ENCODE results near the gene NACAD. TPM values are rescaled to one million over a fixed set of nuclear protein-coding genes. Genes with fewer than 3 reads are reported as not detected.

The NACAD gene
- total and polyA plus RNA-seq, 9 donors = 2.3 to 7.9 (median 5.1) TPM

GRCh38 chr7:45065031-45065995 is 23.5 kb downstream of the NACAD start:
- Histone ChIP-seq H3K36me3 (ENCODE audit: control insufficient read depth, insufficient read depth, low read length) (peaks cover 60% of the 10 kb centered on the region), H3K27ac (ENCODE audit: low read length) (no peak overlapping the region), H3K27me3 (ENCODE audit: control insufficient read depth, insufficient read depth, low read length) (no peaks in the 10 kb centered on the region), H3K4me3 (ENCODE audit: low read length) (no peak overlapping the region), H3K4me1 (ENCODE audit: control insufficient read depth, insufficient read depth, low read length) (no peaks in the 10 kb centered on the region), H3K9me3 (replicated peaks; ENCODE audit: control insufficient read depth, low read depth, low read length) (no peaks in the 10 kb centered on the region)
- WGBS (ENCODE audit: insufficient coverage) = 90% methylated on average over 2 of the region's 12 CpGs
- DNase-seq = no peak

GRCh38 chr7:45064047-45064725 is 24.6 kb downstream of the NACAD start:
- Histone ChIP-seq H3K36me3 (ENCODE audit: control insufficient read depth, insufficient read depth, low read length) (peaks cover 49% of the 10 kb centered on the region), H3K27ac (ENCODE audit: low read length) (no peak overlapping the region), H3K4me1 (ENCODE audit: control insufficient read depth, insufficient read depth, low read length) (no peaks in the 10 kb centered on the region), H3K27me3 (ENCODE audit: control insufficient read depth, insufficient read depth, low read length) (no peaks in the 10 kb centered on the region), H3K4me3 (ENCODE audit: low read length) (no peak overlapping the region), H3K9me3 (replicated peaks; ENCODE audit: control insufficient read depth, low read depth, low read length) (no peaks in the 10 kb centered on the region)
- 96% methylated on average over 14 of the region's 16 CpGs for WGBS (ENCODE audit: insufficient coverage)
- no peak for DNase-seq

GRCh38 chr7:45061806-45062425 is 26.9 kb downstream of the NACAD start:
- Histone ChIP-seq H3K36me3 (ENCODE audit: control insufficient read depth, insufficient read depth, low read length) (peaks cover 33% of the 10 kb centered on the region), H3K4me3 (ENCODE audit: low read length) (no peak overlapping the region), H3K4me1 (ENCODE audit: control insufficient read depth, insufficient read depth, low read length) (no peaks in the 10 kb centered on the region), H3K9me3 (replicated peaks; ENCODE audit: control insufficient read depth, low read depth, low read length) (no peaks in the 10 kb centered on the region), H3K27me3 (ENCODE audit: control insufficient read depth, insufficient read depth, low read length) (no peaks in the 10 kb centered on the region), H3K27ac (ENCODE audit: low read length) (no peak overlapping the region)
- WGBS (ENCODE audit: insufficient coverage) = no CpG with 5 or more reads among the region's 1 CpG
- DNase-seq = no peak

GRCh38 chr7:45061352-45061751 is 27.4 kb downstream of the NACAD start:
- Histone ChIP-seq H3K27me3 (ENCODE audit: control insufficient read depth, insufficient read depth, low read length) (no peaks in the 10 kb centered on the region), H3K27ac (ENCODE audit: low read length) (no peak overlapping the region), H3K4me1 (ENCODE audit: control insufficient read depth, insufficient read depth, low read length) (no peaks in the 10 kb centered on the region), H3K36me3 (ENCODE audit: control insufficient read depth, insufficient read depth, low read length) (peaks cover 31% of the 10 kb centered on the region), H3K9me3 (replicated peaks; ENCODE audit: control insufficient read depth, low read depth, low read length) (no peaks in the 10 kb centered on the region), H3K4me3 (ENCODE audit: low read length) (no peak overlapping the region)
- WGBS (ENCODE audit: insufficient coverage) = no CpG with 5 or more reads among the region's 2 CpGs
- no peak for DNase-seq

- Histone ChIP-seq H3K4me3 (ENCODE audit: low read length) (no peak overlapping the region), H3K9me3 (replicated peaks; ENCODE audit: control insufficient read depth, low read depth, low read length) (no peaks in the 10 kb centered on the region), H3K27me3 (ENCODE audit: control insufficient read depth, insufficient read depth, low read length) (no peaks in the 10 kb centered on the region), H3K36me3 (ENCODE audit: control insufficient read depth, insufficient read depth, low read length) (peaks cover 22% of the 10 kb centered on the region), H3K27ac (ENCODE audit: low read length) (no peak overlapping the region), H3K4me1 (ENCODE audit: control insufficient read depth, insufficient read depth, low read length) (no peaks in the 10 kb centered on the region)
- no peak for DNase-seq
- WGBS (ENCODE audit: insufficient coverage) = no CpG with 5 or more reads among the region's 3 CpGs
Observed at GRCh38 chr7:45060295-45060694, 28.5 kb downstream of the NACAD start.

GRCh38 chr7:45057878-45058277 is 30.9 kb downstream of the NACAD start:
- Histone ChIP-seq H3K4me1 (ENCODE audit: control insufficient read depth, insufficient read depth, low read length) (no peaks in the 10 kb centered on the region), H3K4me3 (ENCODE audit: low read length) (no peak overlapping the region), H3K27ac (ENCODE audit: low read length) (no peak overlapping the region), H3K36me3 (ENCODE audit: control insufficient read depth, insufficient read depth, low read length) (peaks cover 8% of the 10 kb centered on the region), H3K27me3 (ENCODE audit: control insufficient read depth, insufficient read depth, low read length) (no peaks in the 10 kb centered on the region), H3K9me3 (replicated peaks; ENCODE audit: control insufficient read depth, low read depth, low read length) (no peaks in the 10 kb centered on the region)
- DNase-seq = no peak
- WGBS (ENCODE audit: insufficient coverage) = 84% methylated on average over 5 of the region's 5 CpGs

- H3K4me3 ChIP-seq (ENCODE audit: low read length) = no peak overlapping the region
- H3K27me3 ChIP-seq (ENCODE audit: control insufficient read depth, insufficient read depth, low read length) = no peaks in the 10 kb centered on the region
- no peaks in the 10 kb centered on the region for H3K9me3 ChIP-seq (replicated peaks; ENCODE audit: control insufficient read depth, low read depth, low read length)
- H3K36me3 ChIP-seq (ENCODE audit: control insufficient read depth, insufficient read depth, low read length) = peaks cover 10% of the 10 kb centered on the region
- H3K27ac ChIP-seq (ENCODE audit: low read length) = no peak overlapping the region
- WGBS (ENCODE audit: insufficient coverage) = no CpG with 5 or more reads among the region's 5 CpGs
- DNase-seq = no peak
- peaks cover 4% of the 10 kb centered on the region for H3K4me1 ChIP-seq (ENCODE audit: control insufficient read depth, insufficient read depth, low read length)
Observed at GRCh38 chr7:45055594-45056219, 33.1 kb downstream of the NACAD start.

GRCh38 chr7:45055016-45055415 is 33.8 kb downstream of the NACAD start:
- Histone ChIP-seq H3K4me3 (ENCODE audit: low read length) (no peak overlapping the region), H3K27me3 (ENCODE audit: control insufficient read depth, insufficient read depth, low read length) (no peaks in the 10 kb centered on the region), H3K36me3 (ENCODE audit: control insufficient read depth, insufficient read depth, low read length) (peaks cover 14% of the 10 kb centered on the region), H3K27ac (ENCODE audit: low read length) (no peak overlapping the region), H3K4me1 (ENCODE audit: control insufficient read depth, insufficient read depth, low read length) (peaks cover 4% of the 10 kb centered on the region), H3K9me3 (replicated peaks; ENCODE audit: control insufficient read depth, low read depth, low read length) (no peaks in the 10 kb centered on the region)
- no CpG with 5 or more reads among the region's 5 CpGs for WGBS (ENCODE audit: insufficient coverage)
- no peak for DNase-seq

GRCh38 chr7:45054442-45054841 is 34.3 kb downstream of the NACAD start:
- DNase-seq = no peak
- H3K4me1 ChIP-seq (ENCODE audit: control insufficient read depth, insufficient read depth, low read length) = peaks cover 4% of the 10 kb centered on the region
- peaks cover 14% of the 10 kb centered on the region for H3K36me3 ChIP-seq (ENCODE audit: control insufficient read depth, insufficient read depth, low read length)
- H3K27ac ChIP-seq (ENCODE audit: low read length) = no peak overlapping the region
- H3K9me3 ChIP-seq (replicated peaks; ENCODE audit: control insufficient read depth, low read depth, low read length) = no peaks in the 10 kb centered on the region
- H3K27me3 ChIP-seq (ENCODE audit: control insufficient read depth, insufficient read depth, low read length) = no peaks in the 10 kb centered on the region
- WGBS (ENCODE audit: insufficient coverage) = 100% methylated on average over 1 of the region's 3 CpGs
- no peak overlapping the region for H3K4me3 ChIP-seq (ENCODE audit: low read length)

- no peaks in the 10 kb centered on the region for H3K27me3 ChIP-seq (ENCODE audit: control insufficient read depth, insufficient read depth, low read length)
- H3K27ac ChIP-seq (ENCODE audit: low read length) = no peak overlapping the region
- H3K9me3 ChIP-seq (replicated peaks; ENCODE audit: control insufficient read depth, low read depth, low read length) = no peaks in the 10 kb centered on the region
- H3K4me1 ChIP-seq (ENCODE audit: control insufficient read depth, insufficient read depth, low read length) = peaks cover 4% of the 10 kb centered on the region
- H3K4me3 ChIP-seq (ENCODE audit: low read length) = no peak overlapping the region
- DNase-seq = no peak
- WGBS (ENCODE audit: insufficient coverage) = 96% methylated on average over 3 of the region's 5 CpGs
- H3K36me3 ChIP-seq (ENCODE audit: control insufficient read depth, insufficient read depth, low read length) = peaks cover 15% of the 10 kb centered on the region
Observed at GRCh38 chr7:45053941-45054340, 34.8 kb downstream of the NACAD start.
